ENCODE measurements around the gene FGF22. TPM values are rescaled to one million over a fixed set of nuclear protein-coding genes. Genes with fewer than 3 reads are reported as not detected.

Gene FGF22
- total RNA-seq, 1 experiment from 2014 or later: 1.3 TPM

DNA sequence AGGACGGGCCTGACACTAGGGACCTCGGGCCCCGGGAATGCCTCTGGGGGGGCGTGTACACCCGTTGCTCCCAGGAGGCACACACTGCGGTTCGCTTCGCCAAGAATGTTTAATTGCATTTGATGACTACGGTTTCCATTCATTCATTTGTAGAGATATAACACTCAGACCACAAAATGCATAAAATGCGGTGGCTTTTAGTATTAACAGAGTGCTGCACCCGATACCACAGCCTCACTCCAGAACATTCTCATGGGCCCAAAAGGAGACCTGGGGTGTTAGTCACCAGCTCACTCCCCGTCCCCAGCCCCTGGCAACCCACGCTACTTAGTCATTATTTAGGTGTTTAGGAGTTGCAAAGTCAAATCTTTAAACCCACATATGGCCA, 28.2 kb upstream of the FGF22 start:
- no peak overlapping the region for H2AFZ ChIP-seq (ENCODE audit: low read length)
- no peaks in the 10 kb centered on the region for H3K79me2 ChIP-seq (ENCODE audit: low read length)
- intact Hi-C loops (cut with micrococcal nuclease): no loop called here
- H3K9me3 ChIP-seq (ENCODE audit: low read length): no peaks in the 10 kb centered on the region
- no peak overlapping the region for H3K4me2 ChIP-seq (ENCODE audit: low read length)
- H4K20me1 ChIP-seq (ENCODE audit: low read length): no peaks in the 10 kb centered on the region
- ATAC-seq (peak; percentile 80), DNase-seq (peak; percentile 48)
- BruUV-seq (replicated peaks): no TSS peak
- ChIA-PET POLR2A (ENCODE audit: unreplicated experiment) (no interaction called here), CTCF (no interaction called here)
- no peak overlapping the region for H3K4me3 ChIP-seq (ENCODE audit: low read length)
- H3F3A ChIP-seq (ENCODE audit: low read length, unreplicated experiment): no peaks in the 10 kb centered on the region
- H3K9ac ChIP-seq (ENCODE audit: low read length): no peak overlapping the region
- no peaks in the 10 kb centered on the region for H3K27me3 ChIP-seq (ENCODE audit: low read length)
- no peaks in the 10 kb centered on the region for H3K4me1 ChIP-seq (ENCODE audit: insufficient read depth, low read length)
- no peak overlapping the region for H3K27ac ChIP-seq (ENCODE audit: low read length)
- TF ChIP-seq EZH2 (IDR thresholded peaks at IDR 0.05; ENCODE audit: low read length, unreplicated experiment): no peak
- TF ChIP-seq EZH2phosphoT487 (IDR thresholded peaks at IDR 0.05; ENCODE audit: borderline replicate concordance, low read length): no peak
- TF ChIP-seq, protein P1, sequence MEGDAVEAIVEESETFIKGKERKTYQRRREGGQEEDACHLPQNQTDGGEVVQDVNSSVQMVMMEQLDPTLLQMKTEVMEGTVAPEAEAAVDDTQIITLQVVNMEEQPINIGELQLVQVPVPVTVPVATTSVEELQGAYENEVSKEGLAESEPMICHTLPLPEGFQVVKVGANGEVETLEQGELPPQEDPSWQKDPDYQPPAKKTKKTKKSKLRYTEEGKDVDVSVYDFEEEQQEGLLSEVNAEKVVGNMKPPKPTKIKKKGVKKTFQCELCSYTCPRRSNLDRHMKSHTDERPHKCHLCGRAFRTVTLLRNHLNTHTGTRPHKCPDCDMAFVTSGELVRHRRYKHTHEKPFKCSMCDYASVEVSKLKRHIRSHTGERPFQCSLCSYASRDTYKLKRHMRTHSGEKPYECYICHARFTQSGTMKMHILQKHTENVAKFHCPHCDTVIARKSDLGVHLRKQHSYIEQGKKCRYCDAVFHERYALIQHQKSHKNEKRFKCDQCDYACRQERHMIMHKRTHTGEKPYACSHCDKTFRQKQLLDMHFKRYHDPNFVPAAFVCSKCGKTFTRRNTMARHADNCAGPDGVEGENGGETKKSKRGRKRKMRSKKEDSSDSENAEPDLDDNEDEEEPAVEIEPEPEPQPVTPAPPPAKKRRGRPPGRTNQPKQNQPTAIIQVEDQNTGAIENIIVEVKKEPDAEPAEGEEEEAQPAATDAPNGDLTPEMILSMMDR (conservative IDR thresholded peaks at IDR 0.05; ENCODE audit: low read depth, low read length): no peak
- H3K36me3 ChIP-seq (ENCODE audit: low read depth, low read length): no peaks in the 10 kb centered on the region; the same call in 1 of the 2 replicates
- H3K9me2 ChIP-seq (replicated peaks; ENCODE audit: low read length): no peaks in the 10 kb centered on the region

- no peak overlapping the region for H3K4me3 ChIP-seq (ENCODE audit: low read length)
- intact Hi-C loops (cut with micrococcal nuclease): no loop called here
- BruUV-seq (replicated peaks): no TSS peak
- TF ChIP-seq, protein P1 (conservative IDR thresholded peaks at IDR 0.05; ENCODE audit: low read depth, low read length): no peak
- H3K9ac ChIP-seq (ENCODE audit: low read length): no peak overlapping the region
- no peak overlapping the region for H3K4me2 ChIP-seq (ENCODE audit: low read length)
- H3K79me2 ChIP-seq (ENCODE audit: low read length): no peaks in the 10 kb centered on the region
- H2AFZ ChIP-seq (ENCODE audit: low read length): no peak overlapping the region
- no peaks in the 10 kb centered on the region for H4K20me1 ChIP-seq (ENCODE audit: low read length)
- H3K4me1 ChIP-seq (ENCODE audit: insufficient read depth, low read length): no peaks in the 10 kb centered on the region
- H3K27me3 ChIP-seq (ENCODE audit: low read length): no peaks in the 10 kb centered on the region
- H3F3A ChIP-seq (ENCODE audit: low read length, unreplicated experiment): no peaks in the 10 kb centered on the region
- H3K9me3 ChIP-seq (ENCODE audit: low read length): no peaks in the 10 kb centered on the region
- ATAC-seq: no peak
- H3K36me3 ChIP-seq (ENCODE audit: low read depth, low read length): no peaks in the 10 kb centered on the region; the same call in 1 of the 2 replicates
- DNase-seq: no peak
- ChIA-PET POLR2A (ENCODE audit: unreplicated experiment) (no interaction called here), CTCF (no interaction called here)
- H3K9me2 ChIP-seq (replicated peaks; ENCODE audit: low read length): no peaks in the 10 kb centered on the region
- H3K27ac ChIP-seq (ENCODE audit: low read length): no peak overlapping the region
These were observed 26.7 kb upstream of the FGF22 start for GRCh38 chr19:612941-613340.

DNA sequence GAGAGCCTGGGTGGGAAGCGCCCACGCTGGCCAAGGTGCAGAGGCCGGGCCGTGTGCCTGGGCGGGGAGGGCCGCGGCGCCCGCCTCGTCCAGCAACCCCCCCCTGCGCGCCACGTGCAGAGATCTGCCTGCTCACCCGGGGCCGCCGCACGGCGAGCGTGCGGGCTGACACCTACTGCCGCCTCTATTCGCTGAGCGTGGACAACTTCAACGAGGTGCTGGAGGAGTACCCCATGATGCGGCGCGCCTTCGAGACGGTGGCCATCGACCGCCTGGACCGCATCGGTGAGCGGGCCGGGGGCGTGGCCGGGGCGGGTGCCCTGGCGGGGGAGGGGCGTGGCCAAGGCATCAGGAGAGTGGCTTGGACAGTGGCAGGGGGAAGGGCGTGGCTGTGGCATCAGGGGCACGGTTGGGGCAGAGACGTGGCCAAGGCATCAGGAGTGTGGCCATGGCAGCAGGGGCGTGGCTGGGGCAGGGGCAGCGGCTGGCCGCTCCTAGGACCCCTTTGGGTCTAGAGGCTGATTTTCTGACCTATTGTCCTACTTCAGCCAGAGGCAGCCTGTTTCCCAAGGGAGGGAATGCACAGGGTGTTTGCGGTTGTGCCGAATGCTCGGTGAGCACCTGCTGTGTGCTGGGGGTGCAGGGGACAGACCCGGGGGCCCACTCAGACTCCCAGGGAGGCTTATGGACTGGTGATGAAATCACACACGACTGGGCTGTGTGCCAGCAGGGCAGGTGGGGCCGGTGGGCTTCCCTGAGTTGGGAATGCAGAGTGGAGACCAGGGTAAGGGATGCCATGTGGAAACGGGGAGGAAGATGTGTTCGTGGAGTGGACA, 25.7 kb upstream of the FGF22 start:
- Histone ChIP-seq H3F3A (ENCODE audit: low read length, unreplicated experiment) (no peaks in the 10 kb centered on the region), H3K4me3 (ENCODE audit: low read length) (no peak overlapping the region), H3K9me3 (ENCODE audit: low read length) (no peaks in the 10 kb centered on the region), H3K9me2 (replicated peaks; ENCODE audit: low read length) (no peaks in the 10 kb centered on the region), H4K20me1 (ENCODE audit: low read length) (no peaks in the 10 kb centered on the region), H3K79me2 (ENCODE audit: low read length) (no peaks in the 10 kb centered on the region), H2AFZ (ENCODE audit: low read length) (no peak overlapping the region), H3K4me1 (ENCODE audit: insufficient read depth, low read length) (no peaks in the 10 kb centered on the region), H3K27ac (ENCODE audit: low read length) (no peak overlapping the region), H3K27me3 (ENCODE audit: low read length) (no peaks in the 10 kb centered on the region), H3K4me2 (ENCODE audit: low read length) (no peak overlapping the region), H3K36me3 (ENCODE audit: low read depth, low read length) (no peaks in the 10 kb centered on the region; the same call in 1 of the 2 replicates), H3K9ac (ENCODE audit: low read length) (no peak overlapping the region)
- intact Hi-C loops (cut with micrococcal nuclease): no loop called here
- BruUV-seq (replicated peaks): no TSS peak
- POLR2A ChIA-PET (ENCODE audit: unreplicated experiment): no interaction called here
- CTCF ChIA-PET: no interaction called here
- TF ChIP-seq EZH2phosphoT487 (IDR thresholded peaks at IDR 0.05; ENCODE audit: borderline replicate concordance, low read length) (no peak), EZH2 (IDR thresholded peaks at IDR 0.05; ENCODE audit: low read length, unreplicated experiment) (no peak)
- TF ChIP-seq, protein P1 (conservative IDR thresholded peaks at IDR 0.05; ENCODE audit: low read depth, low read length): no peak
- ATAC-seq (no peak), DNase-seq (no peak)
